A375 (cell line): Measurements from ENCODE around the gene OR7E24. TPM values are rescaled to one million over a fixed set of nuclear protein-coding genes. Genes with fewer than 3 reads are reported as not detected.

Experiments
- total RNA-seq: library from RNA; depleted of rRNA; stranded (reverse); fragments of >200 nt; shearing (Covaris generic); gene quantifications from 2 replicates; pipeline ENCODE4 v1.2.3, GENCODE V29; 2014; rRNA removed

OR7E24 gene
- not detected in 2 replicates for total RNA-seq

DNA sequence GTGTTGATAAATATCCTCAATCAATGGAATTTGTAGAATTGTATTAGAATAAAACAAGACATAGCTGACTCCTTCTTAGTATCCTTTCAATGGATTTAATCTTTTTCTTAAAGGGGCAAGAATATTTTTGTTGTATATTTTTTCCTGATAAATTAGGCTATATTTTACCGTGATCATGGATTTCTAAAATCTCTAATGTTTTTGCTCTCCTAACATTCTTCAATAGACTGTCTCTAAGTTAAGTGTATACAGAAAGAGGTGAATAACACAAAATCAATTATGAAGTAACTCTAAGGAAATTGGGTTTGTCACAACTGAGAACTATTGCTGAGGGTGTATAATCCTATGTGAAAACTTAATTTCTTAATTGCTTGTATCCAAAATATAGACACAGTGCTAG lies at the start of gene OR7E24:
OR7E24 (plus strand) TSS at position 301 of the 400 bp plus-strand sequence. CDS start 114 bp downstream, outside the sequence.

DNA sequence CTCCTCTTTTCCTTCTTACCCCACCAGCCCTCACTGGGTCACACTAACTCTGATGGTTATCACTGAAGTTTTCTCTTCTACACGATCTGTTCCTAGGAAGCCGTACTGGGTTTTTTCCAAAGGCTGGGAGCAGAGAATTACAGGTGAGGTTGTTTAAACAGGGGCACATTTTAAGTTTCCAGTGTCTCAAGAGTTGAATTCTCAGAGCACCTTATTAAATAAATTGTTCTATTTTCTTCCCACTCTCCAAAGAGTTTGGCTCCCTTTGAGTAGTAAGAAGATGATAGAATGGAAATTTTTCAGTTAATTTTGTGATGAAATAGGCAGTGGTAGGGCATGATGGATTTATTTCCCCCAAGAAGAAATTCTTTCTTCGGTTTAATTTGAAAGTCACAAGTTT lies 31.2 kb upstream of the OR7E24 start, which contains the start of gene OR7D4:
OR7D4 (minus strand) TSS at position 101 of the 400 bp plus-strand sequence. CDS start 4,752 bp downstream, outside the sequence.

Other genes with a start within 250 kb of the OR7E24 start
- not detected in 2 replicates for gene MUC16, start 240.5 kb upstream of the OR7E24 start, total RNA-seq
- gene OR1M1, start 163.9 kb upstream of the OR7E24 start, total RNA-seq: not detected in 2 replicates
- gene OR7G2, start 143.5 kb upstream of the OR7E24 start, total RNA-seq: not detected in 2 replicates
- not detected in 2 replicates for gene OR7G1, start 135.2 kb upstream of the OR7E24 start, total RNA-seq
- not detected in 2 replicates for gene OR7G3, start 124.0 kb upstream of the OR7E24 start, total RNA-seq
- 28.4 and 31.6 TPM in 2 replicates for gene ZNF317, start 110.5 kb upstream of the OR7E24 start, total RNA-seq
- not detected in 2 replicates for gene OR7D2, start 72.0 kb upstream of the OR7E24 start, total RNA-seq
- gene OR7D4, start 31.3 kb upstream of the OR7E24 start, total RNA-seq: not detected in 2 replicates
- 9.7 and 20.6 TPM in 2 replicates for gene ZNF699, start 58.9 kb downstream of the OR7E24 start, total RNA-seq
- 8.6 and 11.2 TPM in 2 replicates for gene ZNF559, start 73.2 kb downstream of the OR7E24 start, total RNA-seq
- 0.42 and 2.9 TPM in 2 replicates for gene ZNF177, start 112.1 kb downstream of the OR7E24 start, total RNA-seq
- 14.2 and 14.9 TPM in 2 replicates for gene ZNF266, start 184.6 kb downstream of the OR7E24 start, total RNA-seq
- gene ZNF560, start 247.7 kb downstream of the OR7E24 start, total RNA-seq: 1.4 and 3.7 TPM in 2 replicates